ENCODE data around the gene BCL11A.
"Not testable (repeated sequence)": the region's sequence is repeated elsewhere in the genome, so short reads cannot be mapped to it uniquely, and the experiment has no call there.

Gene BCL11A

GRCh38 chr2:60422826-60423483 is 130.5 kb downstream of the BCL11A start:
- DNase-seq = no peak

GRCh38 chr2:60417210-60417609 is 136.2 kb downstream of the BCL11A start:
- not testable (repeated sequence) for DNase-seq

- no peak for DNase-seq
Observed at GRCh38 chr2:60416221-60417008, 137.0 kb downstream of the BCL11A start.

- no peak for DNase-seq
Observed at GRCh38 chr2:60415814-60416213, 137.6 kb downstream of the BCL11A start.

- DNase-seq = no peak
Observed at GRCh38 chr2:60414495-60415138, 138.8 kb downstream of the BCL11A start.

GRCh38 chr2:60413814-60414168 is 139.7 kb downstream of the BCL11A start:
- no peak for DNase-seq

GRCh38 chr2:60413069-60413813 is 140.2 kb downstream of the BCL11A start:
- no peak for DNase-seq

GRCh38 chr2:60412620-60413019 is 140.8 kb downstream of the BCL11A start:
- no peak for DNase-seq

- no peak for DNase-seq
Observed at GRCh38 chr2:60412027-60412426, 141.4 kb downstream of the BCL11A start.

- no peak for DNase-seq
Observed at GRCh38 chr2:60411295-60411694, 142.2 kb downstream of the BCL11A start.

- no peak for DNase-seq
Observed at GRCh38 chr2:60410456-60411146, 142.9 kb downstream of the BCL11A start.

- DNase-seq = no peak
Observed at GRCh38 chr2:60409531-60409871, 144.0 kb downstream of the BCL11A start.

- DNase-seq = no peak
Observed at GRCh38 chr2:60408811-60409530, 144.5 kb downstream of the BCL11A start.

- DNase-seq = no peak
Observed at GRCh38 chr2:60408207-60408606, 145.2 kb downstream of the BCL11A start.

GRCh38 chr2:60407398-60407797 is 146.1 kb downstream of the BCL11A start:
- no peak for DNase-seq

- no peak for DNase-seq
Observed at GRCh38 chr2:60406192-60406591, 147.3 kb downstream of the BCL11A start.

GRCh38 chr2:60405271-60405919 is 148.1 kb downstream of the BCL11A start:
- DNase-seq = no peak

All from activated naive CD4-positive, alpha-beta T cell treated with Interleukin-2 at 50 U/mL for 16 hours (primary cell).